GM21515 (cell line): Measurements from ENCODE around the gene ASXL2.
"Not testable (repeated sequence)": the region's sequence is repeated elsewhere in the genome, so short reads cannot be mapped to it uniquely, and the experiment has no call there.

ENCODE experiments used
- ATAC-seq: cut with Tn5 transposase; IDR thresholded peaks from one replicate; pipeline ENCODE4 v1.9.1; 2021; ENCODE audit not compliant: unreplicated experiment

Gene ASXL2

DNA sequence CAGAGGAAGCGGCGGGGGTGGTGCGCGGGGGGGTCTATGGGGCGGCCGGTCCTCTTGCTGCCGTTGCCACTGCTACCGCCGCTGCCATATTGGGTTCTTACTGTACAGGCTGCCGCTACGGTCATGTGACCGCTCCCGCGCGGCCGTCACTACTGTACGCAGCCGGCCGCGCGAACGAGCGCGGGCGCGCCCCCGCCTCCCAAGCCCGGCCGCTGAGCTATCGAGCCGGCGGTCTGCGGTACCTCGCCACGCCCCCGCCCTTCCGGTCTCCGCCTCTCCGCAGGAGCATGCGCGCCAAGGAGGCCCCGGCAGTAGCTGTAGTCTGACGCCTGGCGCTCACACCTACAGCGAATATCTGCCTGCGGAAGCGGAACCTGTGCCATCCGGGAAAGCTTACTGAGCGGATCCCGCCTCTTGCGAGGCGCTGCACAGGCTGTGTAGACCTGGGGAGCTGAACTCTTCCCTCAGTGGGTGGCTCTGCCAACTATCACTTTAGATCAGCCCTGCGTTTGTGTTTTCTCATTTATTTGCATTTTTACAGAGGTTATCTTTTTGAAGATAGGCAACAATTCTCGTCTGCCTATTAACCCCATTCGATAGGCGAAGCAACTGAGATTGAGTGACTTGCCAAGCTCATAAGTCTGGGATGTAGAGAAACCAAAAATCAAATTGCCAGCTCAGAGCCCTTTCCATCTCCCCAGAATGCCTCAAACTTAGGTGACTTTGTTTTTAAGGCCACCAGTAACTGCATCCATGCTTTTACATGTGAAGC is at the start of gene ASXL2:
TSS of gene ASXL2 (minus strand) at position 127 of the 772 bp plus-strand sequence. CDS start 265 bp downstream, outside the sequence.
- peak; percentile 88 for ATAC-seq

DNA sequence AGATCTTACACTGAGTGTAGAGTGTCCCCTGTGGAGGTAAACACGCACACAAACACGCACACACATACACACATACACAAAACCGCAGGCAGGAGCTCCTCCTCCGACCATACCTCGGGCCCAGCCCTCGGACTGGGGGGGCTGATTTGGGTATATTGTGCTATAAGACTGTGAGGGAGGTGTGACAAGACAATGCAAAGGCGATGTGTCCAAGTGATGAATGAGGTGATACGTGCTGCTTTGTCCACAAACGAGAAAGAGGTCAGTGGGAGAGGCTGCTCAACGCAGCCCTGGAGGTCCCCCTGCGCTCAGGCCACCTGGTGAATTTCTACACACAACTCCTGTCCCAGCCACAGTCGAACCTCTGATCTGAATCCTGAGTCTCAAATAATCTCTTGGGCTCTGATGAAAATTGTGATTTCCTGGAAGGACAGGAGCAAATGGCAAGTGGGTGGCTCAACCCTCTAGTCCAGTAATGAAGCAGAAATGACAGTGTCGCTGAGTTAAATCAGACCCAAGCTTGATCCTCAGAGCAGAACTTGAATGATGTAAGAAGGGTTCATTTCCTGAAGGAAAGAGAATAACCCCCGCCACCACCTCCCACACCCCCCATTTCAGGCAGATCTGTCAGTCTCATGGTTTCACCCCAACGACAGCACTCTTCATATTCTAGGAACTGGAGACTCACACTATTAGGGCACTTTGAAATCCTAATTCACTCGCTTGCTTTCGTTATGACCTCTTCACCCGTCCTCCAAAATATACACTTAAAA is 48.9 kb upstream of the ASXL2 start:
- no peak for ATAC-seq

DNA sequence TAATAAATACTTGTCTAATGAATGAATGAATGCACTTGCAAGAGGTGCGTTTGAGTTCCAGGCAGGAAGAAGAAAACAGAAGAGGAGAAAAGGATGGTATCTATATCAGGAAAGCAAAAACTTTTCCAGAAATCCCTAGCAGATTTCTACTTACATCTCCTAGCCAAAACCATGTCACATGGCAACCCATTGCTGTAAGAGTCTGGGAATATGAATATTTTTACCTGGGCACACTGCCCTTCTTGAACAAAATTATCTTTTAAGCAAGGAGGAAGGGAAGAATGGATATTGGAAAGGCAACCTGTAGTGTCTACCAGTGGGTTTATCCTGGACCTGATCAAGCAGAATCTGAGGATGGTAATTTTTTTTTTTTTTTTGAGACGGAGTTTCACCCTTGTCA is 44.2 kb upstream of the ASXL2 start:
- ATAC-seq, result no peak

DNA sequence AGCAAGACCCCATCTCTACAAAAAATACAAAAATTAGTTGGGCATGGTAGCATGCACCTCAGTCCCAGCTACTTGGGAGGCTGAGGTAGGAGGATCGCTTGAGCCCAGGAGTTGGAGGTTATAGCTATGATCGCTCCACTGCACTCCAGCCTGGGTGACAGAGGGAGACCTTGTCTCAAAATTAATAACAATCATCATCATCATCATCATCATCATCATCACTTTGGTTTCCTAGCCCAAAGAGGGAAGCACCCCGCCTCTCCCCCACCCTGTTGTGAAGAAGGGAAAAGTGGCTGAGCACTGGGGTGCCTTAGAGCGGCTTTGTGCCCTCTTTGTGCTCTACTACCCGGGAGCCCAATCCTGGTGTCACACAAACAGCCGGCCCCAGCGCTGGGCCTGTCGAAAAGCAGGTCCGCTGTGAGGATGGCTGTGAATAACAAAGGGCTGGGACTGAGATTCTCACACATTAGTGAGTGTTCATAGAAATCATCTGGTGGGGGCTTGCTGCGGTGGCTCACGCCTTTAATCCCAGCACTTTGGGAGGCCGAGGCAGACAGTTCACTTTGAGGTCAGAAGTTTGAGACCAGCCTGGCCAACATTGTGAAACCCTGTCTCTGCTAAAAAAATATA is 42.6 kb upstream of the ASXL2 start:
- no peak for ATAC-seq

DNA sequence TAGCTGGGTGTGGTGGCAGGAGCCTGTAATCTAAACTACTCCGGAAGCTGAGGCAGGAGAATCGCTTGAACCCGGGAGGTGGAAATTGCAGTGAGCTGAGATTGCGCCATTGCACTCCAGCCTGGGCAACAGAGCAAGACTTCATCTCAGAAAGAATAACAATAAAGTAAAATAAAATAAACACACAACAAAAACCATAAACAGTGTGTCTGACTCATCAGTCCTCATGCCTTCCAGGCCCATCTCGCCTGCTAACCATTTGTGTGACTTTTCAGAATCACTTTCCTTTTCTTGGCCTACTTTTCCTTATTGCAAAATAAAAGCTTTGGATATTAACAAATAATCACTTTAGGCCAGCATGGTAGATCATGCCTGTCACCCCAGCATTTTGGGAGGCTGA is 42.0 kb upstream of the ASXL2 start:
- no peak for ATAC-seq

DNA sequence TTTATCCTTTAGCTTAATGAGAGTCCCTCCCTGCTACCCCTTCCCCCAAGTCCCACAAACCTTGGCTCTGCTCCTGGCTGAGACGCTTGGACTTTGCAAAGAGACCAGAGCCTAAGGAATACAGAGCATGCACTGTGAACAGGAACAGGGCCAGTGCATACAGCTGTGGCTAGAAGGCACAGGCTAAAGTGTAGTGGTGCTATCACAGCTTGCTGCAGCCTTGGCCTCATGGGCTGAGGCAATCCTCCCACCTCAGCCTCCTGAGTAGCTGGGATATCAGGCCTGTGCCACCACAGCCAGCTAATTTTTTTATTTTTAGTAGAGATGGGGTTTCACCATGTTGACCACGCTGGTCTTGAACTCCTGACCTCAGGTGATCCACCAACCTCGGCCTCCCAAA is 39.5 kb upstream of the ASXL2 start:
- ATAC-seq, result no peak

DNA sequence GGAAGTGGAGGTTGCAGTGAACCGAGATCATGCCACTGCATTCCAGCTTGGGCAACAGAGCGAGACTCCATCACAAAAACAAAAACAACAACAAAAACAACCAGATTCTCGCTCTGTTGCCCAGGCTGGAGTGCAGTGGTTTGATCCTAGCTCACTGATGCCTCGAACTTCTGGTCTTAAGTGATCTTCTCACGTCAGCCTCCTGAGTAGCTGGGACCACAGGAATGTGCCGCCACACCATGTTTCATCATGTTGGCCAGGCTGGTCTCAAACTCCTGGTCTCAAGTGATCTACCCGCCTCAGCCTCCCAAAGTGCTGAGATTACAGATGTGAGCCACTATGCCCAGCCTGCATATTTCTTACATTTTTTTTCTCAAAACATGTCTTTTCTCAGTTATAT is 39.1 kb upstream of the ASXL2 start:
- not testable (repeated sequence) for ATAC-seq

DNA sequence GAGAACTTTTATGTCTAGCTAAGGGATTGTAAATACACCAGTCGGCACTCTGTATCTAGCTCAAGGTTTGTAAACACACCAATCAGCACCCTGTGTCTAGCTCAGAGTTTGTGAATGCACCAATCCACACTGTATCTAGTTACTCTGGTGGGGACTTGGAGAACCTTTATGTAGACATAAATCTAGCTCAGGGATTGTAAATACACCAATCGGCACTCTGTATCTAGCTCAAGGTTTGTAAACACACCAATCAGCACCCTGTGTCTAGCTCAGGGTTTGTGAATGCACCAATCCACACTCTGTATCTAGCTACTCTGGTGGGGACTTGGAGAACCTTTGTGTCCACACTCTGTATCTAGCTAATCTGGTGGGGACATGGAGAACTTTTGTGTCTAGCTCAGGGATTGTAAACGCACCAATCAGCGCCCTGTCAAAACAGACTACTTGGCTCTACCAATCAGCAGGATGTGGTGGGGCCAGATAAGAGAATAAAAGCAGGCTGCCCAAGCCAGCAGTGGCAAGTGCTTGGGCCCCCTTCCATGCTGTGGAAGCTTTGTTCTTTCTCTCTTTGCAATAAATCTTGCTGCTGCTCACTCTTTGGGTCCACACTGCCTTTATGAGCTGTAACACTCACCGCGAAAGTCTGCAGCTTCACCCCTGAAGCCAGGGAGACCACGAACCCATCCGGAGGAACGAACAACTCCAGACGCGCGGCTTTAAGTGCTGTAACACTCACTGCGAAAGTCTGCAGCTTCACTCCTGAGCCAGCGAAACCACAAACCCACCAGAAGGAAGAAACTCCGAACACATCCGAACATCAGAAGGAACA is 37.9 kb upstream of the ASXL2 start:
- ATAC-seq, result not testable (repeated sequence)

DNA sequence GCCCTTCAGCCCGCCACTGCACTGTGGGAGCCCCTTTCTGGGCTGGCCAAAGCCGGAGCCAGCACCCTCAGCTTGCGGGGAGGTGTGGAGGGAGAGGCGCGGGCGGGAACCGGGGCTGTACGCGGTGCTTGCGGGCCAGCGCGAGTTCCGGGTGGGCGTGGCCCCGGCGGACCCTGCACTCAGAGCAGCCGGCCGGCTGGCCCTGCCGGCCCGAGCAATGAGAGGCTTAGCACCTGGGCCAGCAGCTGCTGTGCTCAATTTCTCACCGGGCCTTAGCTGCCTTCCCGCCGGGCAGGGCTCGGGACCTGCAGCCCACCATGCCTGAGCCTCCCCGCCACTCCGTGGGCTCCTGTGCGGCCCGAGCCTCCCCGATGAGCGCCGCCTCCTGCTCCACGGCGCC is 37.1 kb upstream of the ASXL2 start:
- not testable (repeated sequence) for ATAC-seq

DNA sequence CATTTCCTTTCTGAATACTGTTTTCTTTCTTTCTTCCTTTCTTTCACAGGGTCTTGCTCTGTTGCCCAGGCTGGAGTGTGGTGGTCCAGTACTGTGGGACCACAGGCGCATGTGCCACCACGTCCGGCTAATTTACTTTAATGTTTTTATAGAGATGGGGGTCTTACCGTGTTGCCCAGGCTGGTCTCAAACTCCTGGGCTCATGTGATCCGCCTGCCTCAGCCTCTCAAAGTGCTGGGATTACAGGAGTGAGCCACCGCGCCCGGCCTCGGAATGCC is 35.3 kb upstream of the ASXL2 start:
- ATAC-seq, result not testable (repeated sequence)

DNA sequence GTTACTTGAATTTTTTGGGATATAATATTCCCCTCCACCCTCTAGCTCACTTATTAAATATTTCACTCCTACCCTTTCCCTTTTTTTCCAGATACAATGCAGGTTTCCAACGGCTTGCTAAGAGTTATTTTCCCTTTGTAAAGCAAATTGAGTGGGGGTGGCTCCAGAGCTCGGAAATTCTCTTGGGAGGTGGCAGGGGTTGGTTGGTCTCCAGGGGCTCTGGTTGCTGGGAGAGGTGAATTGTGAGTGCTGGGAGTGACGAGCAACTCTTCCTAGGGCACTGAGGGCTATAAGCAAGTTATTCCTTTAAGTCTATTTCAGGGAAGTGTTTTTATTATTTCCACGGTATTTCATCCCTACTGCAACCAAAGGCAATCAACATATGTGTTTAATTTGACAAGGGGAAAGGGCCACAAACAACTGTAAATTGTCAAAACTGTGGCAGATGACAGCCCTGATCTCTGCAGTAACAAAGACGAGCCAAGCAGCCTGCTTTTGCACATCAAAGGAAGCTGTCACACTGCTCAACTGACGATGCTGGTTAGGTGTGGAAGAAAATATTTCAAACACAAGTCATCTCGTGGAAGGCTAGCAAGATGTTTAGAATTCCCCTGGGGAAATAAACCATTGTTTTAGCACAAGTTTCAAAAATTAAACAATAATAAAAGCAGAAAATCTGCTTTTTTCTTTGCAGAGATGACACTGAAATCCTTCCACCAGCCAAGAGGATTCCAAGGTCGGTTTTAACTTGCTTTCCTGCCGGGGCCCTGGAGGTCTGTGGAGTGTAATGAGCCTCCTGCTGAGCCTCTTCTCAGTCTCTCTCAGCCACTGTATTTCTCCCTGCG is 34.8 kb upstream of the ASXL2 start:
- ATAC-seq, result no peak

DNA sequence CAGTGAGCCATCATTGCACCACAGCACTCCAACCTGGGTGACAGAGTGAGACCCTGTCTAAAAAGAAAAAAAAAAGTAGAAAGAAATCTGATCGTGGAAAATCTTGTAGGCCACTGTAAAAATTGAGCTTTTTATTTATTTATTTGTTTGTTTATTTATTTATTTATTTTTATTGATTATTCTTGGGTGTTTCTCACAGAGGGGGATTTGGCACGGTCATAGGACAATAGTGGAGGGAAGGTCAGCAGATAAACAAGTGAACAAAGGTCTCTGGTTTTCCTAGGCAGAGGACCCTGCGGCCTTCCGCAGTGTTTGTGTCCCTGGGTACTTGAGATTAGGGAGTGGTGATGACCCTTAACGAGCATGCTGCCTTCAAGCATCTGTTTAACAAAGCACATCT is 31.3 kb upstream of the ASXL2 start:
- ATAC-seq, result not testable (repeated sequence)

DNA sequence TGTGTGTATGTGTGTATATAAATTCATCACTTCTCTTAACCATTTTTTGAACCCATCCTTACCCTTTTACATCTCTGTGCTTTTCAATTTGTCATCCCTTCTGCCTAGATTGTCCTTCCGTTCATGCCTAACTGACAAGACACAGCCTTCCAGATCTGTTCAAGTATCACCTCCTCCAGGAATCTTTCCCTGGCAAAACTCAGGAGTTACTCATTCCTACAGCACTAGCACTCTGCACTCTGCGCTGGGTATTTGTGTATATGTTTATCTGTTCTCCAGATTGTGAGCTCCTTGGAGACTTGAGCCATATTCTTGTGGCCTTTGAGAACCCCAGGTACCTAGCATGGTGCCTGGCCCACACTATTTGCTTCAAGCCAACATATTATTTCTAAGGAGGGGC is 26.8 kb upstream of the ASXL2 start:
- ATAC-seq, result no peak

DNA sequence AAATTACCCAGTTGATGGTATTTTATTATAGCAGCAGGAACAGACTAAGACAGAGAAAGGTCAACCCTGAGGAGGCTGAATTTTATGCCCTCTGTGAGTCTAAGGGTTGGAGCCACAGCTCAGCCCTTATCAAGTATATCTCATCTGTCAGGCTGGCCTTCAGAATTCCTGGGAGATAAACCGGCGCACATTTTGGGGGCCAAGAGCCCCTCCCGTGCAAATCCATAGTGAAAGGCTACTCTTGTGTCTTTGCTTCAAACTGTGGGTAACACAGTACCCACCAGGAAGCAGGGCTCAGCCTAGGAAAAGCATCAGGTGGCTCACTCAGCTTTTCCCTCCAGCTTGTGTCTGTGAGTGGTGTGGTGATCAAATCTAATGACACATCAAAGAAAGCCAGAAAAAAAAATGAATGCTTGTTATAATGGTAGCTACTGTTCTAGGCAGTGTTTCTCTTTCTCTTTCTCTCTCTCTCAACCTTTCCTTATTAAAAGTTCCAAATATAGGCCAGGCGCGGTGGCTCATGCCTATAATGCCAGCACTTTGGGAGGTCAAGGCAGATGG is 25.0 kb upstream of the ASXL2 start:
- ATAC-seq, result no peak

DNA sequence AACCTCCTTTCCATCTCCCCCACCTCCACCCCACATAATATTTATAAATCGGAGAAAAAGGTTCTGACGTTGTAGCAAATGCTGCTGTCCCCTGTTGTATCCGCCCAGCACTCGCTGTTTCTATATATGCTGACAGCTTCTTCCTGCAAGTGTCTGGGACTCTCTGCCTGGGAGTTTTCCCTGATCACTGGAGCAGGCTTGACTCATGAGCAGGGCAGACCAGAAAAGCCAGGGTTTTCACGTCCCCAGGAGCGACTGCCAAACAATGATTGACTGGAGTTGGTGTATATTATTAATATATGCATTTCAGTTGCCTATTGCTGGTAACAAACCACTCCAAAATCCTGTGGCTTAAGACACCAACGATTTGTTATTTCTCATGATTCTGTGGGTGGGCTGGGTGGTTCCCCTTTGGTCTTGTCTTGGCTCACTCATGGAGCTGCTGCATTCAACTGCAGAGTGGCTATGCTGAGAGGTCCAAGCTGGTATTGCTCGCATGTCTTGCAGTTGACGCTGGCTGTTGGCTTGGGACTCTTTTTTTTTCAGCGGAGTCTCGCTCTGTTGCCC is 21.2 kb upstream of the ASXL2 start:
- ATAC-seq, result no peak

DNA sequence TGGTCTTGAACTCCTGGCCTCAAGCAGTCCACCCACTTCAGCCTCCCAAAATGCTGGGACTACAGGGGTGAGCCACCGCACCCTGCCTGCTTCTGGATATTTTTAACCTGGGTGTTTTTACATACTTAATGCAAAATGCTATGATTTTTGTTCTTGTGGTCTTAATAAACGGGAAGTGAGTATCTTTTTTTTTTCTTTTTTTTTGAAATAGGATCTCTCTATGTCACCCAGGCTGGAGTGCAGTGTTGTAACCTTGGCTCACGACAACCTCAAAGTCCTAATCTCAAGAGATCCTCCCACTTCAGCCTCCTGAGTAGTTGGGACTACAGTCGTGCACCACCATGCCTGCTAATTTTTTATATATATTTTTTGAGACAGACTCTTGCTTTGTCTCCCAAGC is 19.2 kb upstream of the ASXL2 start:
- no peak for ATAC-seq

DNA sequence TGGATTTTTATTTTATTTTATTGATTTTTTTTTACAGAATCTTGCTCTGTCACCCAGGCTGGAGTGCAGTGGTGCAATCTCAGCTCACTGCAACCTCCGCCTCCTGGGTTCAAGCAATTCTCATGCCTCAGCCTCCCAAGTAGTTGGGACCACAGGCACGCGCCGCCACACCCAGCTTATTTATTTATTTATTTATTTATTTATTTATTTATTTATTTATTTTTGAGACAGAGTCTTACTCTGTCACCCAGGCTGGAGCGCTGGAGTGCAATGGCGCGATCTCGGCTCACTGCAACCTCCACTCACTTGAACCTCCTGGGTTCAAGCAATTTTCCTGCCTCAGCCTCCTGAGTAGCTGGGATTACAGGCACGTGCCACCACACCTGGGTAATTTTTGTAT is 18.0 kb upstream of the ASXL2 start:
- not testable (repeated sequence) for ATAC-seq

DNA sequence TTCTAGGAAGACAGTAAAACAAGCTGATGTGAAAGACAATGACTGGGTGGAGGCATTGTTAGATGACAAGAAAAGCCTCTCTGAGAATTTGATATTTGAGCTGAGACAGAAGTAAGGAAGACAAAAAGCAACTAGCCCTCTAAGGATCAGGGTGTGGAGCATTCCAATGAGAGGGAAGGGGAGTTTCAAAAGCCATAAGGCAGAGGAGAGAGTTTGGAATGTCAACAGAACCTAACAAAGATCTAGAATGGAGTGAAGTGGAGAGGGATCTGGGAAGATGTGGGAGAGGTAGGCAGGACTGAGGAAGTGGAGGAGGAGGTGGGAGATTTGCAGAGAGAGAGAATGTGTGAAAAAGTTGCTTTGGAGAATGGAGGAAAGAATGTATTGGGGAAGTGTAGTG is 17.3 kb upstream of the ASXL2 start:
- no peak for ATAC-seq

DNA sequence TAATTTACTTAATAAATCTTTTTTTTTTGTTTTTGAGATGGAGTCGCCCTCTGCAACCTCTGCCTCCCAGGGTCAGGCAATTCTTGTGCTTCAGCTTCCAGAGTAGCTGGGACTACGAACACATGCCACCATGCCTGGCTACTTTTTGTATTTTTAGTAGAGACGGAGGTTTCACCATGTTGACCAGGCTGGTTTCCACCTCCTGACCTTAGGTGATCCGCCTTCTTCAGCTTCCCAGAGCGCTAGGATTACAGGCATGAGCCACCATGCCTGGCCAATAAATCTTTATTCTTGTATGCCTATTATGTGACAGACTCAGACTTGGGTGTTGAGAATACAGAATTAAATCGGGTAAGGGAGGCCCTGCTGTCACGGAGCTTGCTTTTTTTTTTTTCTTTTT is 16.7 kb upstream of the ASXL2 start:
- ATAC-seq, result no peak
